SK-N-SH (cell line): Measurements from ENCODE around the gene IRF2. TPM values are rescaled to one million over a fixed set of nuclear protein-coding genes. Genes with fewer than 3 reads are reported as not detected.
A peak's percentile ranks its signal among the peaks of the same experiment; 100 is the strongest.
"Not testable (repeated sequence)": the region's sequence is repeated elsewhere in the genome, so short reads cannot be mapped to it uniquely, and the experiment has no call there.

Experiments used
- CTCF ChIA-PET: fragments of 300-600, 350-600 bp; formaldehyde crosslinking; extraction: SDS; loops from one replicate; lab custom pipeline; 2021; lab: Yijun Ruan, JAX
- POLR2A ChIA-PET: fragments of 350-600 bp; sonication (Branson Sonifier 250); formaldehyde crosslinking; extraction: SDS; loops from one replicate; lab custom pipeline; 2020; ENCODE audit warnings: antibody characterized with exemption, inconsistent platforms; lab: Yijun Ruan, JAX
- DNase-seq: peaks from one replicate; pipeline ENCODE4 v3.0.0; 2012
- H2AFZ ChIP-seq: fragments of 200-600 bp; sonication (generic); 2 replicates; pipeline ENCODE4 v1.8.1; 2016; ENCODE audit warnings: antibody characterized with exemption, mild to moderate bottlenecking, low read depth
- H3F3A ChIP-seq: fragments of 200-600 bp; sonication (generic); replicated peaks from 2 replicates; pipeline ENCODE3; 2016; ENCODE audit warnings: antibody characterized with exemption, mild to moderate bottlenecking; ENCODE audit not compliant: insufficient read depth
- H3K27ac ChIP-seq, 2 experiments: fragments of 200-500 bp in 1 of 2; fragments of 200-600 bp in 1 of 2; sonication (Bioruptor generic) in 1 of 2; sonication (generic), shearing (Covaris generic) in 1 of 2; 2 replicates each; pipeline versions ENCODE4 v1.5.1 to v1.6.1; 2014 to 2016; ENCODE audit warnings: low read depth in 2 of 2, inconsistent platforms in 1 of 2, low read length in 1 of 2, mild to moderate bottlenecking in 1 of 2, mixed read lengths in 1 of 2
- H3K27me3 ChIP-seq: fragments of 200-600 bp; sonication (generic), shearing (Covaris generic); 2 replicates; pipeline ENCODE4 v1.6.1; 2016; ENCODE audit warnings: mixed run types; ENCODE audit not compliant: insufficient read depth
- H3K36me3 ChIP-seq, 2 experiments: fragments of 200-500 bp in 1 of 2; fragments of 200-600 bp in 1 of 2; sonication (Bioruptor generic) in 1 of 2; sonication (generic) in 1 of 2; replicated peaks in 1 of 2; 2 replicates each; pipeline versions ENCODE3 to v1.5.1; 2014 to 2016; ENCODE audit warnings: low read length in 1 of 2, mild to moderate bottlenecking in 1 of 2; ENCODE audit not compliant: insufficient read depth in 2 of 2, control insufficient read depth in 1 of 2
- H3K4me1 ChIP-seq, 2 experiments: fragments of 200-500 bp in 1 of 2; fragments of 200-600 bp in 1 of 2; sonication (Bioruptor generic) in 1 of 2; sonication (generic), shearing (Covaris generic) in 1 of 2; 2 replicates each; pipeline versions ENCODE4 v1.5.1 to v1.6.1; 2014 to 2016; ENCODE audit warnings: low read depth in 1 of 2, low read length in 1 of 2, mixed run types in 1 of 2; ENCODE audit not compliant: insufficient read depth in 2 of 2, control insufficient read depth in 1 of 2
- H3K4me2 ChIP-seq: fragments of 200-600 bp; sonication (generic), shearing (Covaris generic); 2 replicates; pipeline ENCODE4 v1.6.1; 2017; ENCODE audit warnings: mixed run types
- H3K4me3 ChIP-seq, 2 experiments: fragments of 200-500 bp in 1 of 2; fragments of 200-600 bp in 1 of 2; sonication (Bioruptor generic) in 1 of 2; sonication (generic), shearing (Covaris generic) in 1 of 2; 2 replicates each; pipeline versions ENCODE4 v1.5.1 to v1.8.1; 2014 to 2016; ENCODE audit warnings: low read depth in 2 of 2, inconsistent platforms in 1 of 2, low read length in 1 of 2, mild to moderate bottlenecking in 1 of 2, mixed read lengths in 1 of 2, moderate library complexity in 1 of 2
- H3K79me2 ChIP-seq: fragments of 200-600 bp; sonication (generic); 2 replicates; pipeline ENCODE4 v1.8.1; 2017; ENCODE audit warnings: mild to moderate bottlenecking; ENCODE audit not compliant: insufficient read depth
- H3K9ac ChIP-seq: fragments of 200-600 bp; sonication (generic); 2 replicates; pipeline ENCODE4 v1.6.1; 2017; ENCODE audit warnings: mixed run types
- H3K9me2 ChIP-seq: fragments of 200-600 bp; sonication (generic); 2 replicates; pipeline ENCODE4 v1.6.1; 2017; ENCODE audit warnings: mixed run types
- H3K9me3 ChIP-seq: fragments of 200-600 bp; sonication (generic); 2 replicates; pipeline ENCODE4 v1.6.1; 2017; ENCODE audit warnings: mixed run types, mild to moderate bottlenecking, moderate library complexity
- H4K20me1 ChIP-seq: fragments of 200-600 bp; sonication (generic); 2 replicates; pipeline ENCODE4 v1.6.1; 2017; ENCODE audit warnings: mild to moderate bottlenecking, mixed run types; ENCODE audit not compliant: insufficient read depth
- EP300 ChIP-seq, 2 experiments: IDR thresholded peaks; 2 replicates each; pipeline versions ENCODE4 v1.4.0 to v1.6.1; 2012; ENCODE audit warnings: borderline replicate concordance in 1 of 2, low read depth in 1 of 2, low read length in 1 of 2
- FOSL2 ChIP-seq: IDR thresholded peaks from 2 replicates; pipeline ENCODE4 v1.4.0; 2012; ENCODE audit warnings: low read depth, mild to moderate bottlenecking, moderate library complexity, borderline replicate concordance
- FOXM1 ChIP-seq: IDR thresholded peaks from 2 replicates; pipeline ENCODE4 v1.4.0; 2012; ENCODE audit warnings: low read depth, mild to moderate bottlenecking
- JUND ChIP-seq: IDR thresholded peaks from 2 replicates; pipeline ENCODE4 v1.4.0; 2012
- NFIC ChIP-seq: IDR thresholded peaks from 2 replicates; pipeline ENCODE4 v1.4.0; 2012; ENCODE audit warnings: borderline replicate concordance
- PBX3 ChIP-seq: IDR thresholded peaks from 2 replicates; pipeline ENCODE4; 2012
- RXRA ChIP-seq: IDR thresholded peaks from 2 replicates; pipeline ENCODE4 v1.4.0; 2012; ENCODE audit warnings: low read depth, mild to moderate bottlenecking, borderline replicate concordance
- TCF12 ChIP-seq: IDR thresholded peaks from 2 replicates; pipeline ENCODE4 v1.4.0; 2012
- TEAD4 ChIP-seq: IDR thresholded peaks from 2 replicates; pipeline ENCODE4 v1.4.0; 2012; ENCODE audit warnings: mild to moderate bottlenecking, borderline replicate concordance; ENCODE audit not compliant: insufficient read depth
- YY1 ChIP-seq: IDR thresholded peaks from 2 replicates; pipeline ENCODE4 v1.4.0; 2012; ENCODE audit warnings: low read depth, mild to moderate bottlenecking
- WGBS: methylation state at CpG from one replicate; pipeline ENCODE4 v1.1.6; 2017; ENCODE audit warnings: low lambda C conversion rate; 5-methylcytosine and 5-hydroxymethylcytosine counted together
- polyA plus RNA-seq, 3 experiments: library from polyadenylated mRNA; depleted of rRNA; stranded (reverse); fragments of >200 nt; gene quantifications; 2 replicates each; pipeline ENCODE4 v1.2.3, GENCODE V29; 2012
- small RNA-seq, 7 experiments: library from RNA; depleted of rRNA; stranded (forward); fragments of <200 nt; gene quantifications; one replicate each; pipeline ENCODE3, GENCODE V24; 2012
- TF ChIP-seq, protein P1 (sequence below): IDR thresholded peaks from 2 replicates; pipeline ENCODE4 v1.4.0; 2012; ENCODE audit warnings: low read depth

IRF2 gene
- polyA plus RNA-seq, 1 of the 3 experiments (the other 2 are of a cell fraction), result 23.3 TPM

DNA sequence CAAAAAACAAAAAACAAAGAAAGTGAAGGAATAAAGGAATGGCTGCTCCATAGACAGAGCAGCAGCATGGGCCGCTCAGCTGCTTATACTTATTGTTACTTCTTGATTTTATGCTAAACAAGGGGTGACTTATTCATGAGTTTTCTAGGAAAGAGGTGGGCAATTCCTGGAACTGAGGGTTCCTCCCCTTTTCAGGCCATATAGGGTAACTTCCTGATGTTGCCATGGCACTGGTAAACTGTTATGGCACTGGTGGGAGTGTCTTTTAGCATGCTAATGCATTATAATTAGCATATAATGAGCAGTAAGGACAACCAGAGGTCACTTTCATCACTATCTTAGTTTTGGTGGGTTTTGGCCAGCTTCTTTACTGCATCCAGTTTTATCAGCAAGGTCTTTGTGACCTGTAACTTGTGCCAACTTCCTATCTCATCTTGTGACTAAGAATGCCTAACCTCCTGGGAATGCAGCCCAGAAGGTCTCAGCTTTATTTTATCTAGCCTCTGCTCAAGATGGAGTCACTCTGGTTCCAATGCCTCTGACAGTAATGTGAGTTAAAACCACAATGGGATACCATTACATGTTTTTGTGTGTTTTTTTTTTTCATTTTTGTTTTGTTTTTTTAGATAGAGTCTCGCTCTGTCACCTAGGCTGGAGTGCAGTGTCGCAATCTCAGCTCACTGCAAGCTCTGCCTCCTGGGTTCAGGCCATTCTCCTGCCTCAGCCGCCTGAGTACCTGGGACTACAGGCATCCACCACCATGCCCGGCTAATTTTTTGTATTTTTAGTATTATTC is 134.8 kb downstream of the IRF2 start:
- POLR2A ChIA-PET, H4K20me1 ChIP-seq, CTCF ChIA-PET, DNase-seq, H3K9ac ChIP-seq, H3K27me3 ChIP-seq, H3K4me1 ChIP-seq, H3K36me3 ChIP-seq, H3K79me2 ChIP-seq, H3K9me2 ChIP-seq, H3K4me3 ChIP-seq, H3K9me3 ChIP-seq, H3K4me2 ChIP-seq, H3F3A ChIP-seq: not testable (repeated sequence)
- WGBS, result 87% methylated on average over 5 of the region's 5 CpGs
- peak overlapping the region; percentile 31; the same call in 1 of the 2 replicates for H2AFZ ChIP-seq
- H3K27ac ChIP-seq, result 0 out of 4 replicates have a peak overlapping the region, but pooled peaks of 1 of the 2 experiments have one; percentile 39
- TF ChIP-seq, protein P1, sequence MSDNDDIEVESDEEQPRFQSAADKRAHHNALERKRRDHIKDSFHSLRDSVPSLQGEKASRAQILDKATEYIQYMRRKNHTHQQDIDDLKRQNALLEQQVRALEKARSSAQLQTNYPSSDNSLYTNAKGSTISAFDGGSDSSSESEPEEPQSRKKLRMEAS, result 0 out of 2 replicates have a peak, but pooled peaks have one; percentile 34
- 0 out of 2 replicates have a peak, but pooled peaks have one; percentile 13 for TF ChIP-seq PBX3
- peak in 1 of 2 experiments; percentile 53; a peak in 1 of 4 replicates for TF ChIP-seq EP300 (IDR thresholded peaks at IDR 0.05; ENCODE audit: borderline replicate concordance in 1 of 2, low read depth in 1 of 2, low read length in 1 of 2)
- peak; percentile 80; the same call in 1 of the 2 replicates for TF ChIP-seq YY1
- peak; percentile 40; the same call in 1 of the 2 replicates for TF ChIP-seq JUND
- peak; percentile 77; the same call in 1 of the 2 replicates for TF ChIP-seq NFIC
- peak; percentile 60; the same call in 1 of the 2 replicates for TF ChIP-seq RXRA
- TF ChIP-seq TCF12, result peak; percentile 64
- TF ChIP-seq FOSL2, result peak; percentile 58; the same call in 1 of the 2 replicates

DNA sequence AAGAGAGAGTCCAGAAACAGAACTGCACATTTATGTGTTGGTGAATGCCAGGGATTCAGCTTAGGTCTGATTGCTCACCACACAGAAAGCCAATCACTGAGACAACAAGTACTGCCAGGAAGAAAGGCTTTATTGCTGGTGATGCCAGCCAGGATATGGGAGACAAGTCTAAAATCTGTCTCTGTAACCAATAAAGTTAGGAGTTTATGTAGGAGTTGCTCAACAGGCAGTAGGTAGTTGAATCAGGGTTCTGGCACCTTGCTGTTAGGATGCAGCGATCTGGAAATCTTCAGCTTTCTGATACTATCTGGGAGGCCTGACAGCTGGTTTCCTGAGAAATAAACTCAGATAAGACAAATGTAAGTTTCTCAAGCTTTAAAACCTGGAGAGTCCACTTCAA is 136.4 kb downstream of the IRF2 start:
- TF ChIP-seq TCF12 (peak; percentile 60), YY1 (no peak), TEAD4 (no peak), FOXM1 (no peak), PBX3 (peak; percentile 43)
- H3K79me2 ChIP-seq, result no peaks in the 10 kb centered on the region
- DNase-seq, result no peak
- no peak overlapping the region for H3K4me3 ChIP-seq
- CTCF ChIA-PET, result no interaction called here
- H3K36me3 ChIP-seq, result no peaks in the 10 kb centered on the region
- H3K27me3 ChIP-seq, result no peaks in the 10 kb centered on the region
- H3K9me2 ChIP-seq, result no peaks in the 10 kb centered on the region
- H2AFZ ChIP-seq, result no peak overlapping the region
- H3K4me2 ChIP-seq, result no peak overlapping the region
- 87% methylated on average over 1 of the region's 1 CpG for WGBS
- no peaks in the 10 kb centered on the region; a peak in 1 of 4 replicates for H3K4me1 ChIP-seq
- H4K20me1 ChIP-seq, result no peaks in the 10 kb centered on the region
- H3K27ac ChIP-seq, result no peak overlapping the region
- POLR2A ChIA-PET, result no interaction called here
- H3K9ac ChIP-seq, result no peak overlapping the region
- peaks cover 4% of the 10 kb centered on the region for H3F3A ChIP-seq
- no peaks in the 10 kb centered on the region for H3K9me3 ChIP-seq

Small RNA genes within 50 kb of the gene (small RNA-seq; reads per million reads assigned to genes)
- 0 reads per million in 7 experiments for gene RF00152

Other genes starting within 250 kb of the IRF2 start
- gene CASP3, start 174.9 kb upstream of the IRF2 start, polyA plus RNA-seq (2012; rRNA removed), result 15.5 and 21.8 TPM in 2 replicates
- gene PRIMPOL, start 175.2 kb upstream of the IRF2 start, polyA plus RNA-seq (2012; rRNA removed), result 8.0 and 11.9 TPM in 2 replicates